HG03354 (cell line): ENCODE results near the gene PTPN7.
A peak's percentile ranks its signal among the peaks of the same experiment; 100 is the strongest.
"Not testable (repeated sequence)": the region's sequence is repeated elsewhere in the genome, so short reads cannot be mapped to it uniquely, and the experiment has no call there.

ENCODE experiments used
- ATAC-seq: cut with Tn5 transposase; IDR thresholded peaks from one replicate; pipeline ENCODE4 v1.9.1; 2021; ENCODE audit warnings: mild to moderate bottlenecking; ENCODE audit not compliant: unreplicated experiment, poor library complexity, severe bottlenecking

The PTPN7 gene

DNA sequence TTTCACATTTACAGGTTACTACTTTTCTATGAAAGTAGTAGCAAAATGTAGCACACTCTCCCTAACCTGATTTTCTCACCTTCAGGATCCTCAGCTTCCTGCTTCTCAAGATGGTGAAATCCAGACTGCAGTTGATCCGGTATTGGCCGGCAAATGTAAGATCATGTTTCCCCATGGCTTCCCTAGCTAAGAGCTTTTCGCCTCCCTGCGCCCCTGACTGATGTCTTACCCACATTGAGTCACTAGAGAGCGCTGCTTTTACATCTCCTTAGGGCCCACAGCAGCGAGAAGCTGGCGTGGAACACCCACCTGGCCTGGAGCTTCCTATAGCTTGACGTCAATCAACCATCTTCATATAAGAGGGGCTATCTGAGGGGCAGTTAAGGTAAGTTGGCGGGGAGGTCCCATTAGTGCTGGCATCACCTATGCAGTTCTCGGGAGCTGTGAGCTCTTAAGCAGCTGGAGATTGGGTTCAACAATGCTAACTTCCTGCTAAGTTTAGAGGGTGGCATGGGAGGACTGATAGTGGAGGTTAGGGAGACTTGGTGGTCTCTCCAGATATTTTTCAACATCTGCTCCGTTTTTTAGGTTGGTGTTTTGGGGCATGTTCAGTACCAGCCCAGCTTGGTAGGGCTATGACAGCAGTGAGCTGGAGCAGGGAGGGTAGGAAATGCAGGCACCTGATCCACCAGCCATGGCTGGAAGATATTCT is 5.5 kb downstream of the PTPN7 start:
- no peak for ATAC-seq

DNA sequence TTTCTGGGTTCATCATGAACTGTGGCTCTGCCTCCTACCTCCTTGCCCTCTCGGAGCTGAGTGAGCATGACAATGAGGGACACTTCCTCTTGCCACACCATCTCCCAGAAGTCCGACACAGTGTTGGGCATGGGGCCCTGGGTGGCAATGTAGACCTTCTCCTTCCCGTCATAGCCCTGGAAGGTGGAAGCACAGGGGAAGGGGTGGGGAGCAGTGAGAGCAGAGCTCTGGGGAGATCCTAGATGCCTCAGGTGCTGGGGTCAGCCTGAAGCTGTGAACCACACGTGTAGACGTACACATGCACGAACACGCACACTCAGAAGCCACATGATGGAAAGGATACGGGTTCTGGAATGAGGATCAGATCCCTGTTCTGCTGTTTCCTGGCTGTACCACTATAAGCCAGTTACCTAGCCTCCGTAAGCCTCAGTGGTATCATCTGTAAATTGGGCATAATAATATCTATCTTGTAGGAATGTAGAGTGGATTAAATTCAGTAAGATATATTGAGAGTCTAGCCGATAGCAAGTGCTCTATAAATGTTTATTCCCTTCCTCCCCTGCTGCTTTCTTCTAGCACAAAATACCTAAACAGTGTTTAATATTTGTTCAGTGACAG is 6.1 kb downstream of the PTPN7 start:
- no peak for ATAC-seq

DNA sequence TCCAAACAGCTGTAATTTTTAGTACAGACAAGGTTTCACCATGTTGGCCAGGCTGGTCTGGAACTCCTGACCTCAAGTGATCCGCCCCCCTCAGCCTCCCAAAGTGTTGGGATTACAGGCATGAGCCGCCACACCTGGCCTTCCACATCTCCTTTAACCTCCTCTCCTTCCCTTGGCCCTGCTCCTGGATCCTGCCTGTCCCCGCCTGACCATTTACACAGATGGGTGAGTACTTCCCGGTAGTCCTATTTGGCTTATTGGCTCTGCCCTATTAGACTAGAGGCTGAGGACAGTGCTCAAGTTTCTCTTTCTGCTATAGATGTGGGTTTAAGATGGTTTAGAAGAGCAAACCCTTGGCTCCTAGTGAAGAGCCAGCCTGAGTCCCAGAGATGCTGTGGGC is 7.1 kb downstream of the PTPN7 start:
- ATAC-seq = no peak

DNA sequence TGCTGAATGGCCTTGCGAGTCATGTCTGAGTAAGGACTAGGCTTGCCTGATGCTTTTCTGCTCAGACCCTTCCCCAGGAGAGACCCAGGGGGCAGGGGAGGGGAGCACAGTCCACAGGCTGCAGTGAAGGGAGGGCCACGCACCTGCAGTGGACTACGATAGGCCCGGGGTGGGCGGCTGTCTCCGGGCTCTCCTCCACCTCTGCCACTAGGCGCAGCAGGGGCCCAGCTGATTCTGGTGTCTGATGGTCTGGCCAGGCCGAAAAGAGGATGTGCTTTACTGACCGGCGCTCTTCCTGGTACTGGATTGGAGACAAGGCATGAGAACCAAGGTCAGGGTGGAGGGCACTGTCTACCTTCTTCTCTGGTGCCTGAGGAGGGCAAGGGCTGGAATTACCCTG is 8.0 kb downstream of the PTPN7 start:
- no peak for ATAC-seq

DNA sequence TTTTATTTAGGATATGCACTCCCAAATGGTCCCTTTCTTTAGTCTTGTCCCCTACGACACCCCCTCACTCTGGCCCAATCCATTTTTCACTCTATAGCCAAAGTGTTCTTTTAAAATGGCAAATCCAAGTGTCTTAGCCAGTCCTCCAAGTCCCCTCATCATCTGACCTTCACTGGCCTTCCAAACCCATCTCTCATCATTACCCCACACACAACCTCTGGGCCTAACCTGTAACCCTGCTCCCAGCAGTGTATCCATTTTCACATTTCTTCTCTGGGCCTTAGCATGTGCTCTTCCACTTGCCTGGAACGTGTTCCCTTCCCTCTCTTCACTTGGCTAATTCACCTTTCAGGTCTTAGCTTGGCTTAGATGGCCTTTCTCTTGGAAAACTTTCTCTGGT is 9.4 kb downstream of the PTPN7 start:
- ATAC-seq = no peak

DNA sequence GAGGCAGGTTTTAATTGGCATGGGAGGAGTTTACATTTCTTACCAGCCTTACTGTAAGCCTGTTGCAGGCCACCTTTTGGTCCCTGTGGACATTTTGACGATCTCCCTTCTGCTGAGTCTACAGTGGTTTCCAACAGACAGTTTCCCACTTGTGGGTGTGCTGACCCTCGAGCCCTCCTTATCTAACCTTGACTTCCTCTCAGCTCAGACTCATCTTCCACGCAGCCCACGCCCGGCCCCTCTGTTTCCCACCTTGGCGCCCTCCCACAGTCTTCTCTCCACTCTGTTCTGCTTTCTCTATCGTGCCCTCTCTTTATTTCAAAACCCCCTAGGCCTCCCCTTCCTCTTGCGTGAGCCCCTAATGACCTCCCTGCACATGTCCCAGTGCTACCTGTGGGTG is 9.8 kb downstream of the PTPN7 start:
- no peak for ATAC-seq

DNA sequence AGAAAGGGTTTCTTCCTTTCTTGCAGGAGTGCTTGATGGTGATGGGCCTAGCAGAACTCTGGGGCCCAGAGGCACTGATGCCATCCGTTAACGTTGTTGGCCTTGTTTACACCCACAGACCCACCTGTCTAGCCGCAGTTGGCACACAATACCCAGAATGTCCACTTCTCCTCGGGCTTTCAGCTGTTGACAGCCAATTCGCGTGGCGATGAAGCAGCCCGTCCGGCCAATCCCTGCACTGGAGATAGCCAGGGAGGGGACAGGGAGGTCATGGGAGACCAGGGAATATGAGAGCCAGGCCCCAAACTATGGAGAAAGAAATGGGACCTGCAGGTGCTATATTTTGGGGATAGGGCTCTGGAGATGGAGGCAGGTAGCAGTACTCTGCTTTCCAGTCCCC is 10.2 kb downstream of the PTPN7 start:
- no peak for ATAC-seq

DNA sequence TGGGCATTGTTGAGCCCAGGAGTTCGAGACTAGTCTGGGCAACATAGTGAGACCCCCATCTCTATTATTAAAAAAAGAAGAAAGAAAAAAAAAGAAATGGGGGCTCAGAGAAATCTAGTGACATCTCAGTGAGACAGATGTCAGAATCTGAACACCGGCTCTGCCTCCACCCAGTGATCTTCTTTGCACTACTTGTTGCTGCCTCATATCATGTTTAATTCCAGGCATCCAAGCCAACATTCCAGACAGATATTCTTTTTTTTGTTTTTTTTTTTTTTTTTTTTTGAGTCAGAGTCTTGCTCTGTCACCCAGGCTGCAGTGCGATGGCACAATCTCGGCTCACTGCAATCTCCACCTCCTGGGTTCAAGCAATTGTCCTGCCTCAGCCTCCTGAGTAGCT is 10.8 kb downstream of the PTPN7 start:
- ATAC-seq = no peak

DNA sequence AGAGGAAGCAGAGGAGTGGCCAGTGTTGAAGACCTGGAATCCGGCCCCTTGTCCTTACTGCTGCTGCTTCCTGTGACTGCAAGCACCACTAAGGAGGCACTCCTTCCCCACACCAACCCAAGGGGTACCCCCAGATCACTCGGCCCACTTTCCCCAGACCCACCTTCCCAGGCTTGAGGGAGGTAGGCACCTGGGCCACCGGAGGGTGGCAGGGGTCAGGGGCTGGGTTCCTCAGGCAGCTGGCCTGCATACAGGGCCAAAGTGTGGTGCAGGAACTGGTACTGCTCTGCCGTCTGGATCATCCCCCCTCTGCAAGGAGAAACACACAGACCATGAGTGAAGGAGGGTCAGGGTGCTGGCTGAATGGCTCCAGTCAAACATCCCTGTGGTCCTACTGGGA is 12.0 kb downstream of the PTPN7 start:
- ATAC-seq = no peak

DNA sequence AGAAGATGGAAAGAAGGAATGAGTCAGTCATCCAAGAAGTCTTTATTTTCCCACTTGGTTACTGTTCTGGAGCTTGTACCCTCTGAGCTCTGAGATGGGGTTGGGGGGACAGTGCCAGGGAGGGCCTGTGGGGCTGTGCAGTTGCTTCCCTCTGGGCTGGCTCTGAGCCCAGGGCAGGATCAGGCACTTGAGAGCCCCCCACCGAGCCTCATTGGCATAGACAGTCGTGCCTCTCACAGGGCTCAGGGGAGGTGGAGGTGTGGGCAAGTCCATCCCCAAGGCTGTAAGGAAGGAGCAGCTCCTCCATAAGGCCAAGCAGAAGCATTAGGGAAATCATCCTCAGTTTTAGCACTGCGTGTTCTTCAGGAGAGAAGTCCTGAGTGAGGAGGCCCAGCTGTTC is 13.4 kb downstream of the PTPN7 start:
- no peak for ATAC-seq

DNA sequence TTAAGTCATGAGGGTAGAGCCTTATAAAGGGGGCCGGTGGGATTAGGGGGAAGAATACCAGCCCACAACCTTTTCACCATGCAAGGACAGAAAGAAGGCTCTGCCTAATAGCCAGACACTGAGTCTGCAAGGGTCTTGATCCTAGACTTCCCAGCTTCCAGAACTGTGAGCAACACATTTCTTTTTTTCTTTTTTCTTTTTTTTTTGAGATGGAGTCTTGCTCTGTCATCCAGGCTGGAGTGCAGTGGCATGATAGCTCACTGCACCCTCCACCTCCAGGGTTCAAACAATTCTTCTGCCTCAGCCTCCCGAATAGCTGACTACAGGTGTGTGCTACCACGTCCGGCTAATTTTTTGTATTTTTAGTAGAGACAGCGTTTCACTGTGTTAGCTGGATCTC is 14.1 kb downstream of the PTPN7 start:
- no peak for ATAC-seq

DNA sequence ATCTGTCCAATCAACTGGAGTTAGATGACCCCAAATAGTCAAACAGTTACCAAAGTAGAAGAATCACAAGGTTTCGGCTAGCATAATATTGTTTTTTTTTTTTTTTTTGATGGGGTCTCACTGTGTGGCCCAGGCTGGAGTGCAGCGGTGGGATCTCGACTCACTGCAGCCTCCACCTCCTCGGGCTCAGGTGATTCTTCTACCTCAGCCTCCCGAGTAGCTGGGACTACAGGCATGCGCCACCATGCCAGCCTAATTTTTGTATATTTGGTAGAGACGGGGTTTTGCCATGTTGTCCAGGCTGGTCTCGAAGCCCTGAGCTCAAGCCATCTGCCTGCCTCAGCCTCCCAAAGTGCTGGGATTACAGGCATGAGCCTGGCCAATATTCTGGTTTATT is 14.7 kb downstream of the PTPN7 start:
- ATAC-seq = not testable (repeated sequence)

DNA sequence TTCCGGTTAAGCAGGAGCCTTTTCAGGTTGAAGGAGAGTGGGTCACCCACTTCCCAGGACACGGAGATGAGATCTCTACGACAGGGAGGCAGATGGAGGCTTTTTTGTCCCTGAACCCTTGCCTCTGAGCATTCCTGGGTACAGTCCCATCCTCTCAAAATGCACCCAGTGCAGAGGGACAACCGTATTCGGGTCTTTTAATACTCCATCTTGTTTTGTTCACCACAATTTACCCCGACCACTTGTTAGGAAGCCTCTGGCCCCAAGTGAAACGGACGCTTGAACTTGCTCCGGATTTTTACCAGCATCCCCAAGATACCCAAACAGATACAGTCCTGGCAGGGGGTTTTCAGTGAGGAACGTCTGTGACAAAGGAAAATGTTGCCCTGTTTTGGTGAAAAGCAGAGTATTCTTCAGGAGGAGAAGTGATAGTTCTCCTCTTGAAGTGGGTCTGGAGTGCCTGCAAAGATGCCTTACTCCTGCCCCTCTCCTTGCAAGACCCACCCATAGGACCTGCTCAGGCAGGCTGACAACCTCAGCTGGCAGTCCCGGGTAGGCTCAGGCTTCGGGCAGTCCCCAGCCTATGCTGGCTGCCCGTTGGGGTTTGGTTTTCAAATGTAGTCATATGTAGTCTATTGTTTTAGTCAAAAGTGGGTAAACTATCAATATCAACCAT is 15.2 kb downstream of the PTPN7 start:
- no peak for ATAC-seq

DNA sequence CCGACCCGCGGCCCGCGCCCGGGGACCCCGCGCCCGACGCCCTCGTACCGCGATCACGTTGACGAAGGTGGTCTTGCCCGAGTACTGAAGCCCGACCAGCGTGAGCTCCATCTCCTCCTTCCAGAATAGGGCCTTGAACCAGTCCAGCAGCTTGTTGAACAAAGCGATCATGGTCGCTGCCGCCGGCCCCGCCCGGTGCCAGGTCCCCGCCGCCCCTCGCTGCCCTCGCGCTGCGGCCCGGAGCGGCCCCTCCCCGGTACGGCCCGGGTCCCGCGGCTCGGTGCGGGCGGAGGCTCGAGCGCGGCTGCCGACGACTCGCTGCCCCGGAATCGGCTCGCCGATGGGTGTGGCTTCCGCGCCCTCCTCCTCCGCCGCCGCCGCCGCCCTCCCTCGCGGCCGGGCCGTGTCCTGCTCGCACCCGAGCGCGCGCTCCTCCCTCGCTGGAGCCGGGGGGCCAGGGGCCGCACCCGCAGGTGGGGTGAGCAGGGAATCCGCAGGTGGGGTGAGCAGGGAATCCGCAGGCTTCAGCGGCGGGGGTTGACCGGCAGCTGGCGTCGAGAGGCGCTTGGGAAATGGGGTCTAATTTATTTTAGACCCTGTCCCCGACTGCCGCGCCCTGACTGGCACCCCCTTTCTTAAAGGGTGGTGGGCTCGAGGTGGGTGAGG is 15.9 kb downstream of the PTPN7 start, which contains the start of gene ARL8A:
Gene ARL8A, minus strand, starts transcription at position 336 of the 666 bp plus-strand sequence. Its CDS starts 165 bp downstream, at position 171.
- ATAC-seq = peak; percentile 62

DNA sequence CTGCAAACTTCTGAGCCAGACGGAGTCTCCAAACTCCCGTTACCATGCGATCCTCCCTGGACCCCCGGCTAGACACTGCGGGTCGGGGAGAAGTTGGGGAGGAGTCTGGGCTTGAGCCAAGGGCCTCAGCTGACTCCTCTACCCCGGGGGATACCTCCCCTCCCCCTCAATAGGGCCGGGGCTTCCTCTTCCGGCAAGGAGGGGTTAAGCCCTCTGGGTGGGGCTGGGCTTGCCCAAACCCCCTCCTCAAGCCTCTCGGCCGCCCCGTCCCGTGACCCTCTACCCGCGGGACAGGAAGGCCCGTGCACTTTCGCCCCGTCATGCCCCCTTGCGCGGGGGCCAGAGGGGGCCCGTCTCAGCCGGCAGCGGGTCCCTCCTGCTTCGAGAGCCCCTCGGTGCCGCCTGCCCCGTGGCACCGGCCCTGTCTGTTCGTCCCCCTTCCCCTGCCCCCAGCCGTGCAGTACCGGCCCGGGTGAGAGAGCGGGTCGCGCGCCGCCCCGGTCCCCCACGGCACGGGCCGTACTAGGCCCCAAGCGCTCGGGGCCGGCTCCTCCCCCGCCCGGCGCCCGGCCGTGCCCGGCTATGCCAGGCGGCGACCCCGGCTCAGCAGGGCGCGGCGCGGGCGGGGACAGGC is 16.5 kb downstream of the PTPN7 start:
- ATAC-seq = peak; percentile 49

DNA sequence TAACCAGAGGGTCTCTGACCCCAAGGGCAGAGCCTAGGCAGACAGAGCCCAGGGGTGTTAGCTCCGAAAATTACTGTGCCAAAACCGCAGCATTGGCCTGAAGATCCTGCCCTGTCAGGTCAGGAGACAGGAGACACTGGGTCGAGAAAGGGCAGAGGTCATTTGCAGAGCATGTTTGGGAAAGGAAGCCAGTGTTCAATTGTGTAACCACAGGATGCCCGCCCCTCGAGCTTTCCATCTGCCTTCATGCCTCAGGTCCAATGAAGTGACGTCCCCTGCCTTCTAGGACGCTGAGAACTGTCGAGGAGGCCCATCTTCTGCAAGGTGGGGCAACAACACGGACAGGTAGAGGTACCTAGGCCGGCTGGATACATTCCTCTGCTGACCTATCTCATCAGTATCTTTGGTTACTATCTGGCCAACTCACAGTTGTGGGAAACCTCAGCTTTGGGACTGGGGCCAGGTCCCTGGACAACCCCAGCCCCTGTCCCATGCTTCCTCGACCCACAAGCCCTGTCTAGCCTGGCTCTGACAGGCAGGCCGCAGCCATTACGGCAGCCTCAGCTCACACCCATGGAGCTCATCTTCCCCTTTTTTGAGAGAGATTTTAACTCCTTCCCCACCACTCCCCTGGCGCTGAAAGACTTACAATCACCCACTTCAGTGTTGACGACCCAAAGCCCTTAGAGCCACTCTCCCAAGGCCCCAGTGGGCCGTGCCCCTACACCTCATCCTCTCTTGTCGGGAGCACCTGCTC is 17.2 kb downstream of the PTPN7 start:
- peak; percentile 28 for ATAC-seq

DNA sequence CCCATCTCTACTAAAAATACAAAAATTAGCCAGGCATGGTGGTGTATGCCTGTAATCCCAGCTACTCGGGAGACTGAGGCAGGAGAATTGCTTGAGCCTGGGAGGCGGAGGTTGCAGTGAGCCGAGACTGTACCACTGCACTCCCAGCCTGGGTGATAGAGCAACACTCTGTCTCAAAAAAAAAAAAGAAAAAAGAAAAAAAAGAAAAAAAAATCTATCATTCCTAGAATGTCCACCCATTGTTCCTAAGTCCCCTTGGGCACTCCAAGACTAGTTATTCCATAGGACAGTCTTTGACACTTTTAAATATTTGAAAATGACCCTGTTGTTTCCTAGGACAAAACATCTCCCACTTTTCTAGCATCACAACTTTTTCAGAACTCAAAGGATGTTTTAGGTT is 18.9 kb downstream of the PTPN7 start:
- ATAC-seq = not testable (repeated sequence)

DNA sequence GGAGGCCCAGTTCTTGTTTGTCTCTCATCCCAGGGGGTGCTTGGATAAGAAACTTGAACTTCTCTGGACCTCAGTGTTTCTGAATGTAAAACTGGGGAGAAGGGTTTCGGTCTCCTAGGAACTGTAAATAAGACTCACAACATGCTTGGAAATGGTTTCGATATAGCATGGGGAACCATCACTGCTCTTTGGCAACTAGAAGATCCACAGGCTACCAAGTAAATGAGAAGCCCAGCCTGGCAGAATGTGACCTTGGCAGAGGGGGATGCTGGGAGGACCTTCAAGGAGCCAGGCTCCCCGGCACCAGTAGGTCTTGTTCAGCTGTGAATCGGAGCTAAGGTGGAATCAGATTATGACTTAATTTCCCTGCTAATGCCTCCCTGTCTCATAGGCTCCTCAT is 19.6 kb downstream of the PTPN7 start:
- no peak for ATAC-seq

DNA sequence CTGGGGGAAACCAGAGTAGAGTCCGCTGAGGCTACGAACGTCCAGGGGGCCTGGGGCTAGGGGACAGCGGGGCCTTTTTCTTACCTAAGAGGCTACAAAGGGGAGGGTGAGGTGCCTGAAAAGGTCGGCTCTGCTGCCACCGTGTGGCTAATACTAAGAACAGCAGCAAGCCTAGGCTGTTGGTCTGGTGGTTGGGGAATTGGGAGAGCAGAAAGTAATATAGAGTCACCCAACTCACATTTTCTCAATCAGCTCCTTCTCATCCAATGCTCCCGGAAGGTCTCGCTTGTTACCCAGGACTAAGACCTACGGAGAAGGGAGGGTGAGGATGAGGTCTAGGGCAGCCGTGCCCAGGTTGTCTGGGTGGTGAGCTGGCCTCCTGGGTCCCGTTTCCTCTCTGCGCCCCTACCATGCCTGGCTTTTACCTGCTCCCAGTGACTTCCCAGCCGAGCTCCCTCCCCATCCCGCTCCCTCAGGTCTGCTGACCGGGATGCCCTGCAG is 25.1 kb downstream of the PTPN7 start:
- ATAC-seq = peak; percentile 78
